ENCODE results near the gene TMEM248.

GRCh38 chr7:66901941-66902843 lies 18.8 kb upstream of the TMEM248 start:
- TF ChIP-seq, protein P1, sequence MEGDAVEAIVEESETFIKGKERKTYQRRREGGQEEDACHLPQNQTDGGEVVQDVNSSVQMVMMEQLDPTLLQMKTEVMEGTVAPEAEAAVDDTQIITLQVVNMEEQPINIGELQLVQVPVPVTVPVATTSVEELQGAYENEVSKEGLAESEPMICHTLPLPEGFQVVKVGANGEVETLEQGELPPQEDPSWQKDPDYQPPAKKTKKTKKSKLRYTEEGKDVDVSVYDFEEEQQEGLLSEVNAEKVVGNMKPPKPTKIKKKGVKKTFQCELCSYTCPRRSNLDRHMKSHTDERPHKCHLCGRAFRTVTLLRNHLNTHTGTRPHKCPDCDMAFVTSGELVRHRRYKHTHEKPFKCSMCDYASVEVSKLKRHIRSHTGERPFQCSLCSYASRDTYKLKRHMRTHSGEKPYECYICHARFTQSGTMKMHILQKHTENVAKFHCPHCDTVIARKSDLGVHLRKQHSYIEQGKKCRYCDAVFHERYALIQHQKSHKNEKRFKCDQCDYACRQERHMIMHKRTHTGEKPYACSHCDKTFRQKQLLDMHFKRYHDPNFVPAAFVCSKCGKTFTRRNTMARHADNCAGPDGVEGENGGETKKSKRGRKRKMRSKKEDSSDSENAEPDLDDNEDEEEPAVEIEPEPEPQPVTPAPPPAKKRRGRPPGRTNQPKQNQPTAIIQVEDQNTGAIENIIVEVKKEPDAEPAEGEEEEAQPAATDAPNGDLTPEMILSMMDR (IDR thresholded peaks at IDR 0.05 in 2 of 3, conservative IDR thresholded peaks at IDR 0.05 in 1 of 3; ENCODE audit: borderline replicate concordance in 1 of 3, insufficient read depth in 1 of 3, low read depth in 2 of 3, low read length in 2 of 3) = no peak
- TF ChIP-seq ATF3 (IDR thresholded peaks at IDR 0.05) (no peak), POLR2AphosphoS5 (IDR thresholded peaks at IDR 0.05; ENCODE audit: low read depth, low read length) (no peak)
- TF ChIP-seq, protein P2, sequence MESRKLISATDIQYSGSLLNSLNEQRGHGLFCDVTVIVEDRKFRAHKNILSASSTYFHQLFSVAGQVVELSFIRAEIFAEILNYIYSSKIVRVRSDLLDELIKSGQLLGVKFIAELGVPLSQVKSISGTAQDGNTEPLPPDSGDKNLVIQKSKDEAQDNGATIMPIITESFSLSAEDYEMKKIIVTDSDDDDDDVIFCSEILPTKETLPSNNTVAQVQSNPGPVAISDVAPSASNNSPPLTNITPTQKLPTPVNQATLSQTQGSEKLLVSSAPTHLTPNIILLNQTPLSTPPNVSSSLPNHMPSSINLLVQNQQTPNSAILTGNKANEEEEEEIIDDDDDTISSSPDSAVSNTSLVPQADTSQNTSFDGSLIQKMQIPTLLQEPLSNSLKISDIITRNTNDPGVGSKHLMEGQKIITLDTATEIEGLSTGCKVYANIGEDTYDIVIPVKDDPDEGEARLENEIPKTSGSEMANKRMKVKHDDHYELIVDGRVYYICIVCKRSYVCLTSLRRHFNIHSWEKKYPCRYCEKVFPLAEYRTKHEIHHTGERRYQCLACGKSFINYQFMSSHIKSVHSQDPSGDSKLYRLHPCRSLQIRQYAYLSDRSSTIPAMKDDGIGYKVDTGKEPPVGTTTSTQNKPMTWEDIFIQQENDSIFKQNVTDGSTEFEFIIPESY (IDR thresholded peaks at IDR 0.05; ENCODE audit: extremely low read depth, insufficient replicate concordance, low read length) = no peak
